Right hindlimb (tissue), 1 donor: ENCODE results near the gene CD79B.
A peak's percentile ranks its signal among the peaks of the same experiment; 100 is the strongest.
"Not testable (repeated sequence)": the region's sequence is repeated elsewhere in the genome, so short reads cannot be mapped to it uniquely, and the experiment has no call there.

Experiments
- DNase-seq: peaks from one replicate; pipeline ENCODE4 v3.0.0-alpha.2; 2018

Gene CD79B

GRCh38 chr17:63909586-63909985 lies 22.5 kb downstream of the CD79B start:
- DNase-seq: not testable (repeated sequence)

GRCh38 chr17:63907161-63907778 lies 24.9 kb downstream of the CD79B start:
- DNase-seq: not testable (repeated sequence)

- DNase-seq: not testable (repeated sequence)
Observed at GRCh38 chr17:63904796-63905195, 27.3 kb downstream of the CD79B start.

GRCh38 chr17:63903787-63904201 lies 28.3 kb downstream of the CD79B start:
- not testable (repeated sequence) for DNase-seq

- not testable (repeated sequence) for DNase-seq
Observed at GRCh38 chr17:63901971-63902370, 30.2 kb downstream of the CD79B start.

GRCh38 chr17:63898899-63899798 lies 33.0 kb downstream of the CD79B start:
- not testable (repeated sequence) for DNase-seq

GRCh38 chr17:63896524-63897354 lies 35.4 kb downstream of the CD79B start, which contains the start of gene CSH1:
TSS of gene CSH1 (minus strand) at chr17:63896574. CDS start at chr17:63896511, 63 bp downstream.
- not testable (repeated sequence) for DNase-seq

GRCh38 chr17:63894821-63895220 lies 37.3 kb downstream of the CD79B start:
- DNase-seq: not testable (repeated sequence)

- DNase-seq: not testable (repeated sequence)
Observed at GRCh38 chr17:63894021-63894420, 38.1 kb downstream of the CD79B start.

GRCh38 chr17:63892316-63893037 lies 39.7 kb downstream of the CD79B start:
- not testable (repeated sequence) for DNase-seq

GRCh38 chr17:63889026-63889848 lies 42.9 kb downstream of the CD79B start:
- DNase-seq: peak; percentile 33

- not testable (repeated sequence) for DNase-seq
Observed at GRCh38 chr17:63885119-63885518, 47.0 kb downstream of the CD79B start.

GRCh38 chr17:63882626-63883126 lies 49.5 kb downstream of the CD79B start:
- DNase-seq: not testable (repeated sequence)

GRCh38 chr17:63881935-63882601 lies 50.1 kb downstream of the CD79B start, which contains the start of gene GH2:
TSS of gene GH2 (minus strand) at chr17:63881944. CDS start at chr17:63881801, 143 bp downstream.
- DNase-seq: peak; percentile 45

GRCh38 chr17:63881337-63881736 lies 50.8 kb downstream of the CD79B start:
- DNase-seq: not testable (repeated sequence)

- DNase-seq: no peak
Observed at GRCh38 chr17:63880706-63881105, 51.4 kb downstream of the CD79B start.
